HepG2 (cell line): ENCODE results near the gene DUOXA2. TPM values are rescaled to one million over a fixed set of nuclear protein-coding genes. Genes with fewer than 3 reads are reported as not detected.

Experiments used
- ATF3 ChIP-seq: sonication (generic); formaldehyde crosslinking; IDR thresholded peaks from 2 replicates; pipeline ENCODE4 v1.4.0; 2020; ENCODE audit warnings: missing genetic modification reagents
- ATF7 ChIP-seq, 2 experiments: fragments of 450-650 bp in 1 of 2; sonication (generic) in 1 of 2; formaldehyde crosslinking in 1 of 2; IDR thresholded peaks; 2 replicates each; pipeline versions ENCODE4 v1.4.0 to v1.6.1; 2016 to 2020; ENCODE audit warnings: antibody characterized with exemption in 1 of 2, mild to moderate bottlenecking in 1 of 2, missing genetic modification reagents in 1 of 2
- CEBPG ChIP-seq: IDR thresholded peaks from 2 replicates; pipeline ENCODE4 v1.6.1; 2016
- CREB1 ChIP-seq, 2 experiments: fragments of 450-650 bp in 1 of 2; IDR thresholded peaks; 2 replicates each; pipeline ENCODE4 v1.6.1; 2016 to 2017; ENCODE audit warnings: control low read depth in 1 of 2, mild to moderate bottlenecking in 1 of 2, missing compliant biosample characterization in 1 of 2, missing genetic modification characterization in 1 of 2
- ELF3 ChIP-seq: IDR thresholded peaks from 2 replicates; pipeline ENCODE4 v1.6.1; 2016; ENCODE audit warnings: missing genetic modification reagents, missing compliant biosample characterization
- GMEB1 ChIP-seq: sonication (generic); formaldehyde crosslinking; IDR thresholded peaks from 2 replicates; pipeline ENCODE4 v1.5.1; 2020; ENCODE audit warnings: missing genetic modification reagents, mild to moderate bottlenecking, borderline replicate concordance
- NCOA5 ChIP-seq: sonication (generic); formaldehyde crosslinking; IDR thresholded peaks from 2 replicates; pipeline ENCODE4 v1.4.0; 2020; ENCODE audit warnings: missing genetic modification reagents
- NONO ChIP-seq, 2 experiments: fragments of 450-650 bp in 1 of 2; sonication (generic) in 1 of 2; formaldehyde crosslinking in 1 of 2; IDR thresholded peaks in 1 of 2; conservative IDR thresholded peaks in 1 of 2; 2 replicates each; pipeline versions ENCODE4 v1.6.1 to v1.8.0; 2017 to 2022; ENCODE audit warnings: mild to moderate bottlenecking in 1 of 2, missing genetic modification reagents in 1 of 2, moderate library complexity in 1 of 2
- NR1H2 ChIP-seq: sonication (generic); formaldehyde crosslinking; IDR thresholded peaks from 2 replicates; pipeline ENCODE4 v1.8.1; 2022; ENCODE audit warnings: low read depth, missing genetic modification reagents, borderline replicate concordance
- SALL1 ChIP-seq: sonication (generic); formaldehyde crosslinking; IDR thresholded peaks from 2 replicates; pipeline ENCODE4 v1.8.0; 2022; ENCODE audit warnings: mild to moderate bottlenecking, missing genetic modification reagents
- SIX4 ChIP-seq: sonication (generic); formaldehyde crosslinking; IDR thresholded peaks from 2 replicates; pipeline ENCODE4 v1.4.0; 2020; ENCODE audit warnings: missing genetic modification reagents
- SPEN ChIP-seq: sonication (generic); formaldehyde crosslinking; IDR thresholded peaks from 2 replicates; pipeline ENCODE4 v1.5.1; 2020; ENCODE audit warnings: low read depth, mild to moderate bottlenecking, missing genetic modification reagents
- TFAP4 ChIP-seq: sonication (generic); IDR thresholded peaks from 2 replicates; pipeline ENCODE4 v1.6.1; 2016; ENCODE audit warnings: low read depth, borderline replicate concordance
- ZBTB3 ChIP-seq: sonication (generic); formaldehyde crosslinking; IDR thresholded peaks from 2 replicates; pipeline ENCODE4 v1.4.0; 2020; ENCODE audit warnings: low read depth, mild to moderate bottlenecking, moderate library complexity, missing genetic modification reagents, borderline replicate concordance
- ZBTB7B ChIP-seq: sonication (generic); formaldehyde crosslinking; IDR thresholded peaks from 2 replicates; pipeline ENCODE4 v1.4.0; 2020; ENCODE audit warnings: missing genetic modification reagents
- ZNF136 ChIP-seq: sonication (generic); formaldehyde crosslinking; IDR thresholded peaks from 2 replicates; pipeline ENCODE4 v1.8.1; 2022; ENCODE audit warnings: low read depth, mild to moderate bottlenecking, moderate library complexity, missing genetic modification reagents
- ZNF224 ChIP-seq: sonication (generic); formaldehyde crosslinking; IDR thresholded peaks from 2 replicates; pipeline ENCODE4 v1.5.0; 2020; ENCODE audit warnings: mild to moderate bottlenecking, missing genetic modification reagents
- ZNF605 ChIP-seq: sonication (generic); formaldehyde crosslinking; IDR thresholded peaks from 2 replicates; pipeline ENCODE4 v1.8.0; 2022; ENCODE audit warnings: mild to moderate bottlenecking, missing genetic modification reagents
- ZNF891 ChIP-seq: sonication (generic); formaldehyde crosslinking; IDR thresholded peaks from 2 replicates; pipeline ENCODE4 v1.5.0; 2020; ENCODE audit warnings: mild to moderate bottlenecking, missing genetic modification reagents
- polyA plus RNA-seq, 8 experiments: library from polyadenylated mRNA; depleted of rRNA in 3 of 8; stranded (reverse) in 7 of 8; unstranded in 1 of 8; fragments of >200 nt; fragmentation: Illumina TruSeq in 4 of 8; extraction: Trizol in 4 of 8; gene quantifications; 2 replicates each; pipeline versions ENCODE4 v1.2.1 to v1.2.3, GENCODE V29; 2011 to 2016; ENCODE audit warnings: low read depth in 4 of 8, missing spikeins in 1 of 8, mixed read lengths in 1 of 8; ENCODE audit not compliant: insufficient read depth in 1 of 8
- total RNA-seq, 5 experiments: library from RNA; depleted of rRNA; stranded (reverse); fragments of >200 nt; fragmentation: Illumina TruSeq; extraction: Trizol; gene quantifications; 2 replicates each; pipeline ENCODE4 v1.2.3, GENCODE V29; 2016; ENCODE audit warnings: low read depth in 1 of 5
- TF ChIP-seq, protein P1 (sequence below): sonication (generic); formaldehyde crosslinking; IDR thresholded peaks from 2 replicates; pipeline ENCODE4 v1.8.0; 2022; ENCODE audit warnings: mild to moderate bottlenecking, missing genetic modification reagents
- TF ChIP-seq, protein P2 (sequence below): sonication (generic); formaldehyde crosslinking; IDR thresholded peaks from 2 replicates; pipeline ENCODE4 v1.8.1; 2023; ENCODE audit warnings: mild to moderate bottlenecking, missing genetic modification reagents
- TF ChIP-seq, protein P3 (sequence below): sonication (generic); formaldehyde crosslinking; IDR thresholded peaks from 2 replicates; pipeline ENCODE4 v1.4.0; 2020; ENCODE audit warnings: missing genetic modification reagents

The DUOXA2 gene
- total and polyA plus RNA-seq, 2 of the 13 experiments (the other 11 are each of a cell fraction or from before 2014, with no cell fraction given), result 0.32 TPM; not detected in 1

GRCh38 chr15:45118131-45118588 is 4.0 kb downstream of the DUOXA2 start (continued):
- TF ChIP-seq TFAP4, result peak; percentile 35; the same call in 1 of the 2 replicates
- TF ChIP-seq CEBPG (CRISPR knock-in tag), result 0 out of 2 replicates have a peak, but pooled peaks have one; percentile 10
- TF ChIP-seq ZNF891 (CRISPR knock-in tag), result 0 out of 2 replicates have a peak, but pooled peaks have one; percentile 40
- 0 out of 2 replicates have a peak, but pooled peaks have one; percentile 40 for TF ChIP-seq ZNF136 (CRISPR knock-in tag)
- TF ChIP-seq ZNF605 (CRISPR knock-in tag), result 0 out of 2 replicates have a peak, but pooled peaks have one; percentile 74
- peak; percentile 68 for TF ChIP-seq ZBTB7B (CRISPR knock-in tag)
- TF ChIP-seq, protein P1, sequence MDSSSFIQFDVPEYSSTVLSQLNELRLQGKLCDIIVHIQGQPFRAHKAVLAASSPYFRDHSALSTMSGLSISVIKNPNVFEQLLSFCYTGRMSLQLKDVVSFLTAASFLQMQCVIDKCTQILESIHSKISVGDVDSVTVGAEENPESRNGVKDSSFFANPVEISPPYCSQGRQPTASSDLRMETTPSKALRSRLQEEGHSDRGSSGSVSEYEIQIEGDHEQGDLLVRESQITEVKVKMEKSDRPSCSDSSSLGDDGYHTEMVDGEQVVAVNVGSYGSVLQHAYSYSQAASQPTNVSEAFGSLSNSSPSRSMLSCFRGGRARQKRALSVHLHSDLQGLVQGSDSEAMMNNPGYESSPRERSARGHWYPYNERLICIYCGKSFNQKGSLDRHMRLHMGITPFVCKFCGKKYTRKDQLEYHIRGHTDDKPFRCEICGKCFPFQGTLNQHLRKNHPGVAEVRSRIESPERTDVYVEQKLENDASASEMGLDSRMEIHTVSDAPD, result no peak
- TF ChIP-seq NCOA5, result no peak
- peak; percentile 38; the same call in 1 of the 2 replicates for TF ChIP-seq ZNF224 (CRISPR knock-in tag)
- no peak for TF ChIP-seq NONO (IDR thresholded peaks at IDR 0.05)
- peak; percentile 59; the same call in 1 of the 2 replicates for TF ChIP-seq NONO (CRISPR knock-in tag; conservative IDR thresholded peaks at IDR 0.05)
- TF ChIP-seq ATF7 (IDR thresholded peaks at IDR 0.05), result no peak
- TF ChIP-seq ATF7 (CRISPR knock-in tag; IDR thresholded peaks at IDR 0.05), result no peak
- TF ChIP-seq, protein P2, sequence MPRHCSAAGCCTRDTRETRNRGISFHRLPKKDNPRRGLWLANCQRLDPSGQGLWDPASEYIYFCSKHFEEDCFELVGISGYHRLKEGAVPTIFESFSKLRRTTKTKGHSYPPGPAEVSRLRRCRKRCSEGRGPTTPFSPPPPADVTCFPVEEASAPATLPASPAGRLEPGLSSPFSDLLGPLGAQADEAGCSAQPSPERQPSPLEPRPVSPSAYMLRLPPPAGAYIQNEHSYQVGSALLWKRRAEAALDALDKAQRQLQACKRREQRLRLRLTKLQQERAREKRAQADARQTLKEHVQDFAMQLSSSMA, result no peak
- TF ChIP-seq, protein P3, sequence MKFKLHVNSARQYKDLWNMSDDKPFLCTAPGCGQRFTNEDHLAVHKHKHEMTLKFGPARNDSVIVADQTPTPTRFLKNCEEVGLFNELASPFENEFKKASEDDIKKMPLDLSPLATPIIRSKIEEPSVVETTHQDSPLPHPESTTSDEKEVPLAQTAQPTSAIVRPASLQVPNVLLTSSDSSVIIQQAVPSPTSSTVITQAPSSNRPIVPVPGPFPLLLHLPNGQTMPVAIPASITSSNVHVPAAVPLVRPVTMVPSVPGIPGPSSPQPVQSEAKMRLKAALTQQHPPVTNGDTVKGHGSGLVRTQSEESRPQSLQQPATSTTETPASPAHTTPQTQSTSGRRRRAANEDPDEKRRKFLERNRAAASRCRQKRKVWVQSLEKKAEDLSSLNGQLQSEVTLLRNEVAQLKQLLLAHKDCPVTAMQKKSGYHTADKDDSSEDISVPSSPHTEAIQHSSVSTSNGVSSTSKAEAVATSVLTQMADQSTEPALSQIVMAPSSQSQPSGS (CRISPR knock-in tag), result peak; percentile 37; the same call in 1 of the 2 replicates
- TF ChIP-seq SALL1 (CRISPR knock-in tag), result peak; percentile 74
- TF ChIP-seq ATF3 (CRISPR knock-in tag), result 0 out of 2 replicates have a peak, but pooled peaks have one; percentile 24
- TF ChIP-seq ZBTB3 (CRISPR knock-in tag), result no peak
- TF ChIP-seq CREB1 (IDR thresholded peaks at IDR 0.05), result no peak
- peak; percentile 34; the same call in 1 of the 2 replicates for TF ChIP-seq CREB1 (CRISPR knock-in tag; IDR thresholded peaks at IDR 0.05)
- peak; percentile 94 for TF ChIP-seq SIX4 (CRISPR knock-in tag)
- TF ChIP-seq ELF3 (CRISPR knock-in tag), result peak; percentile 51
- TF ChIP-seq SPEN, result peak; percentile 70; the same call in 1 of the 2 replicates
- no peak for TF ChIP-seq NR1H2
- TF ChIP-seq GMEB1, result 0 out of 2 replicates have a peak, but pooled peaks have one; percentile 33
